ENCODE measurements around the gene PDE2A.

Gene PDE2A

GRCh38 chr11:72684236-72684912, 10.2 kb upstream of the PDE2A start:
- peak; percentile 36 to 66 for DNase-seq (ENCODE audit: low spot score in 2 of 2)
- Histone ChIP-seq H3K4me1 (no peaks in the 10 kb centered on the region), H3K36me3 (replicated peaks) (peaks cover 6% of the 10 kb centered on the region), H3K4me3 (no peak overlapping the region), H3K9me3 (no peaks in the 10 kb centered on the region), H3K27me3 (ENCODE audit: low read depth) (peaks cover 8% of the 10 kb centered on the region; the same call in 1 of the 2 replicates)
- in situ Hi-C loops (cut with MboI; ENCODE audit: low sequenced_read_pairs): no loop called here

GRCh38 chr11:72683782-72684200, 9.6 kb upstream of the PDE2A start:
- Histone ChIP-seq H3K9me3 (no peaks in the 10 kb centered on the region), H3K4me3 (no peak overlapping the region), H3K4me1 (no peaks in the 10 kb centered on the region), H3K27me3 (ENCODE audit: low read depth) (peaks cover 12% of the 10 kb centered on the region; the same call in 1 of the 2 replicates), H3K36me3 (replicated peaks) (peaks cover 6% of the 10 kb centered on the region)
- in situ Hi-C loops (cut with MboI; ENCODE audit: low sequenced_read_pairs): no loop called here
- DNase-seq (ENCODE audit: low spot score in 2 of 2): peak; percentile 15 to 82

- Histone ChIP-seq H3K4me3 (no peak overlapping the region), H3K27me3 (ENCODE audit: low read depth) (peaks cover 15% of the 10 kb centered on the region), H3K4me1 (no peaks in the 10 kb centered on the region), H3K36me3 (replicated peaks) (peaks cover 4% of the 10 kb centered on the region), H3K9me3 (no peaks in the 10 kb centered on the region)
- in situ Hi-C loops (cut with MboI; ENCODE audit: low sequenced_read_pairs): no loop called here
- DNase-seq (ENCODE audit: low spot score in 2 of 2): no peak
Observed at GRCh38 chr11:72682858-72683243, 8.6 kb upstream of the PDE2A start.

- DNase-seq (ENCODE audit: low spot score in 2 of 2): no peak
- Histone ChIP-seq H3K4me3 (no peak overlapping the region), H3K36me3 (replicated peaks) (peaks cover 4% of the 10 kb centered on the region), H3K9me3 (no peaks in the 10 kb centered on the region), H3K27me3 (ENCODE audit: low read depth) (peaks cover 15% of the 10 kb centered on the region), H3K4me1 (no peaks in the 10 kb centered on the region)
- in situ Hi-C loops (cut with MboI; ENCODE audit: low sequenced_read_pairs): no loop called here
Observed at GRCh38 chr11:72682238-72682857, 8.1 kb upstream of the PDE2A start.

- H3K27me3 ChIP-seq (ENCODE audit: low read depth): peaks cover 24% of the 10 kb centered on the region
- in situ Hi-C loops (cut with MboI; ENCODE audit: low sequenced_read_pairs): no loop called here
- no peak overlapping the region for H3K4me3 ChIP-seq
- peaks cover 4% of the 10 kb centered on the region for H3K36me3 ChIP-seq (replicated peaks)
- no peaks in the 10 kb centered on the region for H3K4me1 ChIP-seq
- H3K9me3 ChIP-seq: no peaks in the 10 kb centered on the region
- no peak for DNase-seq (ENCODE audit: low spot score in 2 of 2)
Observed at GRCh38 chr11:72681226-72682153, 7.3 kb upstream of the PDE2A start.

- in situ Hi-C loops (cut with MboI; ENCODE audit: low sequenced_read_pairs): no loop called here
- Histone ChIP-seq H3K36me3 (replicated peaks) (peaks cover 4% of the 10 kb centered on the region), H3K4me3 (no peak overlapping the region), H3K4me1 (no peaks in the 10 kb centered on the region), H3K9me3 (no peaks in the 10 kb centered on the region), H3K27me3 (ENCODE audit: low read depth) (peaks cover 32% of the 10 kb centered on the region)
- DNase-seq (ENCODE audit: low spot score in 2 of 2): no peak
Observed at GRCh38 chr11:72680624-72681158, 6.5 kb upstream of the PDE2A start.

- Histone ChIP-seq H3K27me3 (ENCODE audit: low read depth) (peaks cover 36% of the 10 kb centered on the region), H3K9me3 (no peaks in the 10 kb centered on the region), H3K36me3 (replicated peaks) (peaks cover 4% of the 10 kb centered on the region), H3K4me3 (no peak overlapping the region), H3K4me1 (no peaks in the 10 kb centered on the region)
- no peak for DNase-seq (ENCODE audit: low spot score in 2 of 2)
- in situ Hi-C loops (cut with MboI; ENCODE audit: low sequenced_read_pairs): no loop called here
Observed at GRCh38 chr11:72679869-72680268, 5.6 kb upstream of the PDE2A start.

- DNase-seq (ENCODE audit: low spot score in 2 of 2): no peak
- in situ Hi-C loops (cut with MboI; ENCODE audit: low sequenced_read_pairs): no loop called here
- Histone ChIP-seq H3K4me3 (no peak overlapping the region), H3K9me3 (no peaks in the 10 kb centered on the region), H3K36me3 (replicated peaks) (no peaks in the 10 kb centered on the region; the same call in 1 of the 2 replicates), H3K4me1 (no peaks in the 10 kb centered on the region), H3K27me3 (ENCODE audit: low read depth) (peaks cover 40% of the 10 kb centered on the region)
Observed at GRCh38 chr11:72678524-72678923, 4.3 kb upstream of the PDE2A start.

- in situ Hi-C loops (cut with MboI; ENCODE audit: low sequenced_read_pairs): no loop called here
- H3K27me3 ChIP-seq (ENCODE audit: low read depth): peaks cover 45% of the 10 kb centered on the region
- DNase-seq (ENCODE audit: low spot score in 2 of 2): peak; percentile 55 to 88
- H3K4me1 ChIP-seq: no peaks in the 10 kb centered on the region
- H3K9me3 ChIP-seq: no peaks in the 10 kb centered on the region
- no peaks in the 10 kb centered on the region for H3K36me3 ChIP-seq (replicated peaks)
- H3K4me3 ChIP-seq: no peak overlapping the region
Observed at GRCh38 chr11:72676861-72677341, 2.7 kb upstream of the PDE2A start.

GRCh38 chr11:72675221-72675620, 999 bp upstream of the PDE2A start:
- Histone ChIP-seq H3K9me3 (no peaks in the 10 kb centered on the region), H3K36me3 (replicated peaks) (no peaks in the 10 kb centered on the region), H3K4me3 (no peak overlapping the region), H3K27me3 (ENCODE audit: low read depth) (peaks cover 44% of the 10 kb centered on the region), H3K4me1 (no peaks in the 10 kb centered on the region)
- DNase-seq (ENCODE audit: low spot score in 2 of 2): no peak
- in situ Hi-C loops (cut with MboI; ENCODE audit: low sequenced_read_pairs): no loop called here

- Histone ChIP-seq H3K4me3 (no peak overlapping the region), H3K9me3 (no peaks in the 10 kb centered on the region), H3K4me1 (no peaks in the 10 kb centered on the region), H3K27me3 (ENCODE audit: low read depth) (peaks cover 33% of the 10 kb centered on the region), H3K36me3 (replicated peaks) (no peaks in the 10 kb centered on the region)
- peak in 1 of 2 experiments; percentile 39 for DNase-seq (ENCODE audit: low spot score in 2 of 2)
- in situ Hi-C loops (cut with MboI; ENCODE audit: low sequenced_read_pairs): no loop called here
Observed at GRCh38 chr11:72673284-72673942, 809 bp downstream of the PDE2A start.

- H3K9me3 ChIP-seq: no peaks in the 10 kb centered on the region; the same call in 1 of the 2 replicates
- H3K4me1 ChIP-seq: no peaks in the 10 kb centered on the region
- H3K4me3 ChIP-seq: no peak overlapping the region
- H3K27me3 ChIP-seq (ENCODE audit: low read depth): peaks cover 30% of the 10 kb centered on the region
- in situ Hi-C loops (cut with MboI; ENCODE audit: low sequenced_read_pairs): no loop called here
- no peak for DNase-seq (ENCODE audit: low spot score in 2 of 2)
- H3K36me3 ChIP-seq (replicated peaks): no peaks in the 10 kb centered on the region
Observed at GRCh38 chr11:72672597-72673238, 1.5 kb downstream of the PDE2A start.

Data from HAP-1 (cell line).